GM18508 (cell line): ENCODE results near the gene COL27A1.

Experiments used
- ATAC-seq: cut with Tn5 transposase; IDR thresholded peaks from one replicate; pipeline ENCODE4 v1.9.1; 2021; ENCODE audit warnings: moderate number of reproducible peaks; ENCODE audit not compliant: insufficient read depth, unreplicated experiment

COL27A1 gene

DNA sequence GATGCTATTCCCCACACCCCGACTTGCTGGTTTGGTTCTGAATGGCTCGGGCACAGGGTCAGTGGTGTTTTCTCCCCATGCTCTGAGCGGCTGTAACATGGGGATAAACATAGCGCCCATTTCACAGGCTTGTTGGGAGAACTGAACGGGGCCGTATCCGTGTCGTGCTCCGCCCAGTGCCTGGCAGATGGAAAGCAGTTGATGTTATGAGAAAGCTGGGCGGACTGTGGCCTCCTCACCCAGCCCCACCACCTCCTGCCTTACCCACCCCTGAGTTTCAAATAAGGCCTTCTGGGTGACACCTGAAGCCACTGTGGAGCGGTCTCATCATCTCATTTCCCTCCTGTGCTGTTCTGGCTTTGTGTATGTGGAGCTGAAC is 188.8 kb downstream of the COL27A1 start:
- no peak for ATAC-seq

GRCh38 chr9:114344692-114345091 is 189.4 kb downstream of the COL27A1 start:
- no peak for ATAC-seq

- no peak for ATAC-seq
Observed at GRCh38 chr9:114345493-114346065, 190.2 kb downstream of the COL27A1 start.

- ATAC-seq, result no peak
Observed at GRCh38 chr9:114346146-114346545, 190.8 kb downstream of the COL27A1 start.

DNA sequence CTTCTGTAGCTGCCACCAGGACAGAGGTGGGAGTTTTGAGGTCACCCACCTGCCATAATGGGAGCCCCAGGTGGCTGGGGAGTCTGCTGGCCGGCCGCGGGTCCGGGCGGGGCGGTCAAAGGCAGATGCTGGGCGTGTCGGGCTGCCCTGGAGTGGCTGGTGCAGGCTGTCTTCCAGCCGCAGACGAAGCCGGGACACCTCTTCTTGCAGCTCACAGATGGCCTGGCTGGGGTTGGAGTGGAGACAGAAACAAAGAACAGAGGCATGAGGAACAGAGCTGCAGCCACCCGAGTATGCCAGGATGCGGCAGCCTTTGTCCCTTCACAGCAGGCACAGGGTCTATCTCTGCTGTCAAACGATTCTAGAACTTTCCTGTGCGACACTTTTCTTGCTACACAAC is 192.3 kb downstream of the COL27A1 start:
- ATAC-seq, result no peak

- no peak for ATAC-seq
Observed at GRCh38 chr9:114348261-114348905, 193.0 kb downstream of the COL27A1 start.

DNA sequence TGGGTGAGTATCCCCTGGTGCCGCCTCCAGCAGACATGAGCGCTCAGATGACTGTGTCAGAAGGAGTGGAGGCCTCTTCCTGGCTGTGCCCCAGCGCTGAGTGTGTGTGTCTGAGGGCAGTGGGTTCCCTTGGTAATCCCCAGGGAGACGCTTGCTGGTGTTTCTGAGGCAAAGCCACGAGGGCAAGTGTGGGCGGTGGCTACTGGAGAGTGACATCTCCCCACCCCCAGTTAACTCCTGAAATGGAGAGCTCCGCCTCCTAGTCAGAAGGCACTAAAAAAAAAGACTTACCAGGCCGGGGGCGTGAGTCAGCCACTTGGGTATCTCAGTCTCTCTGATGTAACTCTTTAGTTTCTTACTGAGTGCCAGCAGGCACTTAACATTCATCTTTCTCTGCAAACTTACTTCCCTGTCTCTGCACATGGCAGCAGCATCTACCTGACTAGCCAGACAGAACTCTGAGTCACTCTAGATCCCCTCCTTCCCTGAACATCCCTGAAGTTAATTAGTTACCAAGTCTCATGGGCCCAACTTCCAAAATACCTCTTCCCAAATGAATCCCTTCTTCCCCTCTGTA is 193.7 kb downstream of the COL27A1 start:
- peak; percentile 78 for ATAC-seq

- ATAC-seq, result no peak
Observed at GRCh38 chr9:114349713-114350480, 194.6 kb downstream of the COL27A1 start.

- no peak for ATAC-seq
Observed at GRCh38 chr9:114350636-114351401, 195.5 kb downstream of the COL27A1 start.

GRCh38 chr9:114351932-114352331 is 196.6 kb downstream of the COL27A1 start:
- ATAC-seq, result no peak

DNA sequence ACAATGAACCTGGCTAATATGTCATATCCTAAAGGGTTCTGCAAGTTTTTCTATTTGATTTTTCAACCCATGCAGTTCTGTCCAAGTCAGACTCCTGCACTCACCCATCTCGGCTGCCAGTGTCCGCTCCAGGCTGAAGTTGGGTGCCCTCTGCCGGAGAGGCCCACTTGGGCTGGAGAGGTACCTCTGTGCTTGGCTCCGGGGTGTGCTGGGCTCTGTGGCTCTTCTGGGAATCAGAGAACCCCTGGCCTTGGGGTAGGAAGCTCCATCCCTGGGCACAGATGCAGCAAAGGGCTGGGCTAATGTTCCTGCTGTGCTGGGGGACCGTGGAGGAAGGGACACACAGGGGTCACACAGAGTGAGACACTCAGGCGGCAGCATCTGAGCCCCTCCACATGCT is 200.5 kb downstream of the COL27A1 start:
- ATAC-seq, result no peak

DNA sequence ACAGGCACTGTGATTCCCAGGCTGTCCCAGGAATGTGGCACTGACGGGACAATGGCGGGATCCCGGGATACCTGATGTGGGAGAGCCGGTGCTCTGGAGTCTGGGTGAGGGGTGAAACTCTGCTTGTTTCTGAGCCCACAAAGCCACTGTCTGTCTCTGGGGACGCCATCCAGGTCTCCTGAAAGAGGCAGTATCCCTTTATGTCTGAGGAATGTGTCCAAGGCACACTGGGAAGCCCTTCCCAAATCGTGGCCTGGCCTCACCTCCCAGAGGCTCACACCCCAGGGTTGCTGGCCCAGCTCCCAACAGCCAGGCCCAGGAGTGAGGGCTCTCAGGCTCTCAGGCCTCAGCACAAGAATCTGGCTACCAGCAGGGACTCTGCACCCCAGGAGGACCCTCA is 201.5 kb downstream of the COL27A1 start:
- ATAC-seq, result no peak

DNA sequence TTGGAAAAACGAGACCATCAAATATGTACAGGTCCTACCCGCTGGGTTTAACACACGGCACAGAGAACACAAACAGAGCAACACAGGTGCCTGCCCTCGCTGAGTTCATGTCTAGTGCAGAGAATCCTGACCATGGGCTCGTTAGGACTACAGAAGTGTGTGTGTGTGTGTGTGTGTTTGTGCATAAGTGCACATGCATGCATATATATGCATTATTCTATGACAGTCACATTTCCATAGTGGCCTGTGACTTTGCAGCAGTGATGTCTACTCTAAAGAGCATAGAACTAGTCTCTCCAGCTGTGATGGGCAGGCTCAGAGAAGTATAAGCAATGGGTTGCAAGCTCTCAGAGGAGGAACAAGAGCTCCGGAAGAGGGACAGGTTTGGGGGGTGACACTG is 202.0 kb downstream of the COL27A1 start:
- ATAC-seq, result no peak

DNA sequence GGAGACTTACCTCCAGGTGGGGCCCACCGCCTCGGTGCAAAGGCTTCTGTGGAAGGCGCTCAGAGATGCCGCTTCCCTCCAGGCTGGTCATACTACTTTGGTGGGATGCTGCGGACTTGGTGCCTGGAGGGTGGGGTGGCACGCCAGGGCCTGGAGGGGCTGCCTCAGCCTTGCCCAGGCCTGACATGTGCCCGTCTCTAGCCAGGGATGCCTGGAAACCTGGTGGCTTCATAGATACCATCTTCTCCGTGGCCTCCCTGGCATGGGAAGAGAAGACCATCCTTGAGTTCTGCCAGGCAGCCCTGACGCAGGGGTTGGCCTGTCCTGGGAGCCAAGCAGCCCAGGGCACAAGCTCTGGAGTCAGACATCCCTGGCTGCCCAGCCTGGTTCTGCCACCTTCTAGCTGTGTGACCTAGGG is 202.6 kb downstream of the COL27A1 start:
- ATAC-seq, result no peak

- no peak for ATAC-seq
Observed at GRCh38 chr9:114359801-114360200, 204.5 kb downstream of the COL27A1 start.

DNA sequence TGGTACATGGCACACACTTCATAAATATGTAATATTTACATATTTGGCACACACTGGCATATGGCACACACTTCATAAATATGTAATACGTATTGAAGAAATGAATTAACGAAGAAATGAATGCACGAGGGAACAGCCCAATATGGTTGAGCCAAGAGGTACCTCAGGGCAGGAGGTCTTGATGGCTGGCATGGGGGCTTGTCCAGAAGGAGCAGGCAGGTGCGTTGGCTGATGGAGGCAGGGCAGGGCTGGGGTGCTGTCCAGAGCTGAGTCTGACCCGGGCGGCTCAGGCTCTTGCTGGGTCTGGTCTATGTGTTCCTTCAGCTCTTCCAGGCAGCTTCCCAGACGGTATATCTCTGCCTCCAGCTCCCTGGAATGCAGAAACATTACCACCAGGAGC is 206.2 kb downstream of the COL27A1 start:
- no peak for ATAC-seq
